Measurements from ENCODE around the gene GLDN. TPM values are rescaled to one million over a fixed set of nuclear protein-coding genes. Genes with fewer than 3 reads are reported as not detected.
"Not testable (repeated sequence)": the region's sequence is repeated elsewhere in the genome, so short reads cannot be mapped to it uniquely, and the experiment has no call there.

GLDN gene
- total RNA-seq, 1 donor from 2014 or later: 0.09 TPM

GRCh38 chr15:51444112-51444511, 102.7 kb downstream of the GLDN start:
- no peaks in the 10 kb centered on the region for H3K4me1 Mint-ChIP-seq (ENCODE audit: low read depth, unreplicated experiment)
- Histone ChIP-seq H3K79me2 (ENCODE audit: insufficient read depth, low read length) (no peaks in the 10 kb centered on the region), H2AFZ (ENCODE audit: low read depth, low read length) (no peak overlapping the region), H3K4me2 (ENCODE audit: low read length) (no peak overlapping the region), H4K20me1 (ENCODE audit: insufficient read depth, low read length) (no peaks in the 10 kb centered on the region), H3K4me1 (ENCODE audit: insufficient read depth, low read length) (no peaks in the 10 kb centered on the region), H3K9me3 (ENCODE audit: insufficient read depth, low read depth, low read length) (no peaks in the 10 kb centered on the region), H3K27me3 (ENCODE audit: insufficient read depth, low read length) (no peaks in the 10 kb centered on the region), H3K9ac (ENCODE audit: low read length) (no peak overlapping the region), H3K4me3 (ENCODE audit: insufficient read depth, low read depth, low read length) (no peak overlapping the region), H3K36me3 (ENCODE audit: insufficient read depth, low read length) (peaks cover 5% of the 10 kb centered on the region), H3K27ac (ENCODE audit: low read depth, low read length) (no peak overlapping the region)
- H3K27me3 Mint-ChIP-seq (ENCODE audit: low read depth, unreplicated experiment): no peaks in the 10 kb centered on the region
- TF ChIP-seq EZH2 (IDR thresholded peaks at IDR 0.05; ENCODE audit: insufficient read depth, low read length): no peak
- TF ChIP-seq, protein P1, sequence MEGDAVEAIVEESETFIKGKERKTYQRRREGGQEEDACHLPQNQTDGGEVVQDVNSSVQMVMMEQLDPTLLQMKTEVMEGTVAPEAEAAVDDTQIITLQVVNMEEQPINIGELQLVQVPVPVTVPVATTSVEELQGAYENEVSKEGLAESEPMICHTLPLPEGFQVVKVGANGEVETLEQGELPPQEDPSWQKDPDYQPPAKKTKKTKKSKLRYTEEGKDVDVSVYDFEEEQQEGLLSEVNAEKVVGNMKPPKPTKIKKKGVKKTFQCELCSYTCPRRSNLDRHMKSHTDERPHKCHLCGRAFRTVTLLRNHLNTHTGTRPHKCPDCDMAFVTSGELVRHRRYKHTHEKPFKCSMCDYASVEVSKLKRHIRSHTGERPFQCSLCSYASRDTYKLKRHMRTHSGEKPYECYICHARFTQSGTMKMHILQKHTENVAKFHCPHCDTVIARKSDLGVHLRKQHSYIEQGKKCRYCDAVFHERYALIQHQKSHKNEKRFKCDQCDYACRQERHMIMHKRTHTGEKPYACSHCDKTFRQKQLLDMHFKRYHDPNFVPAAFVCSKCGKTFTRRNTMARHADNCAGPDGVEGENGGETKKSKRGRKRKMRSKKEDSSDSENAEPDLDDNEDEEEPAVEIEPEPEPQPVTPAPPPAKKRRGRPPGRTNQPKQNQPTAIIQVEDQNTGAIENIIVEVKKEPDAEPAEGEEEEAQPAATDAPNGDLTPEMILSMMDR (IDR thresholded peaks at IDR 0.05; ENCODE audit: insufficient read depth, low read depth, low read length): no peak
- peaks cover 2% of the 10 kb centered on the region for H3K9me3 Mint-ChIP-seq (ENCODE audit: unreplicated experiment)
- no peak for FAIRE-seq
- H3K27ac Mint-ChIP-seq (ENCODE audit: unreplicated experiment): no peak overlapping the region
- H3K36me3 Mint-ChIP-seq (ENCODE audit: low read depth, unreplicated experiment): peaks cover 7% of the 10 kb centered on the region
- no peak overlapping the region for H3K4me3 Mint-ChIP-seq (ENCODE audit: unreplicated experiment)
- DNase-seq (ENCODE audit: low read depth): no peak

DNA sequence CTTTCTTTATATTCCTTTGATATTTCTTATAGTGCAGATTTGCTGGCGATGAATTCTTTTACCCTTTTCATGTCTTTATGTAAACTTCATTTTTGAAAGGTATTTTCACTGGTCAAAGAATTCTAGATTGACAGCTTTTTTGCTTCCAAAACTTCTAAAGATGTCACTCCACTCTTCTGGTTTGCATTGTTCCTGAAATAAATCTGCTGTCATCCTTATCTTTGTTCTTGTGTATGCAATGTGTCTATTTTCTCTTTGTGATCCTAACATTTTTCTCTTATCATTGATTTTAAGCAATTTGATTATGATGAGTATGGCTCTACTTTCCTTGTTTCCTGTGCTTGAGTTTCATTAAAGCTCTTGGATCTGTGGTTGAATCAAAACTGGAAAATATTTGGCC, 103.4 kb downstream of the GLDN start:
- H3K27ac ChIP-seq (ENCODE audit: low read depth, low read length): no peak overlapping the region
- H3K36me3 Mint-ChIP-seq (ENCODE audit: low read depth, unreplicated experiment): peaks cover 11% of the 10 kb centered on the region
- no peak overlapping the region for H3K4me3 Mint-ChIP-seq (ENCODE audit: unreplicated experiment)
- peaks cover 3% of the 10 kb centered on the region for H3K4me1 ChIP-seq (ENCODE audit: insufficient read depth, low read length)
- FAIRE-seq (no peak), DNase-seq (ENCODE audit: low read depth) (no peak)
- no peak overlapping the region for H3K4me3 ChIP-seq (ENCODE audit: insufficient read depth, low read depth, low read length)
- no peak overlapping the region for H3K9ac ChIP-seq (ENCODE audit: low read length)
- peaks cover 2% of the 10 kb centered on the region for H3K9me3 Mint-ChIP-seq (ENCODE audit: unreplicated experiment)
- H3K27me3 ChIP-seq (ENCODE audit: insufficient read depth, low read length): no peaks in the 10 kb centered on the region
- no peak overlapping the region for H3K4me2 ChIP-seq (ENCODE audit: low read length)
- no peaks in the 10 kb centered on the region for H3K9me3 ChIP-seq (ENCODE audit: insufficient read depth, low read depth, low read length)
- no peaks in the 10 kb centered on the region for H4K20me1 ChIP-seq (ENCODE audit: insufficient read depth, low read length)
- H3K4me1 Mint-ChIP-seq (ENCODE audit: low read depth, unreplicated experiment): peaks cover under 1% of the 10 kb centered on the region
- no peaks in the 10 kb centered on the region for H3K27me3 Mint-ChIP-seq (ENCODE audit: low read depth, unreplicated experiment)
- peaks cover 5% of the 10 kb centered on the region for H3K36me3 ChIP-seq (ENCODE audit: insufficient read depth, low read length)
- no peak for TF ChIP-seq EZH2 (IDR thresholded peaks at IDR 0.05; ENCODE audit: insufficient read depth, low read length)
- TF ChIP-seq, protein P1 (IDR thresholded peaks at IDR 0.05; ENCODE audit: insufficient read depth, low read depth, low read length): no peak
- H3K27ac Mint-ChIP-seq (ENCODE audit: unreplicated experiment): no peak overlapping the region
- no peaks in the 10 kb centered on the region for H3K79me2 ChIP-seq (ENCODE audit: insufficient read depth, low read length)
- H2AFZ ChIP-seq (ENCODE audit: low read depth, low read length): no peak overlapping the region

- not testable (repeated sequence) for H3K4me3 ChIP-seq (ENCODE audit: insufficient read depth, low read depth, low read length); H3K27me3 ChIP-seq (ENCODE audit: insufficient read depth, low read length); H3K27ac ChIP-seq (ENCODE audit: low read depth, low read length); H2AFZ ChIP-seq (ENCODE audit: low read depth, low read length); H3K9me3 ChIP-seq (ENCODE audit: insufficient read depth, low read depth, low read length); H3K9ac ChIP-seq (ENCODE audit: low read length); H3K79me2 ChIP-seq (ENCODE audit: insufficient read depth, low read length); H3K27me3 Mint-ChIP-seq (ENCODE audit: low read depth, unreplicated experiment); DNase-seq (ENCODE audit: low read depth); H3K9me3 Mint-ChIP-seq (ENCODE audit: unreplicated experiment); H3K4me1 ChIP-seq (ENCODE audit: insufficient read depth, low read length); H3K4me1 Mint-ChIP-seq (ENCODE audit: low read depth, unreplicated experiment); H3K4me2 ChIP-seq (ENCODE audit: low read length); H3K36me3 ChIP-seq (ENCODE audit: insufficient read depth, low read length); H3K4me3 Mint-ChIP-seq (ENCODE audit: unreplicated experiment); H4K20me1 ChIP-seq (ENCODE audit: insufficient read depth, low read length); H3K27ac Mint-ChIP-seq (ENCODE audit: unreplicated experiment); FAIRE-seq
- peaks cover 11% of the 10 kb centered on the region for H3K36me3 Mint-ChIP-seq (ENCODE audit: low read depth, unreplicated experiment)
These were observed 104.7 kb downstream of the GLDN start for GRCh38 chr15:51446029-51446744.

Data from astrocyte (in vitro differentiated cells and primary cell).